ENCODE results near the gene UROC1. TPM values are rescaled to one million over a fixed set of nuclear protein-coding genes. Genes with fewer than 3 reads are reported as not detected.
A peak's percentile ranks its signal among the peaks of the same experiment; 100 is the strongest.

The UROC1 gene
- total RNA-seq, 1 experiment from 2014 or later, result not detected

GRCh38 chr3:126554560-126555525 is 37.3 kb upstream of the UROC1 start:
- Mint-ChIP-seq H3K27ac (no peak overlapping the region), H3K27me3 (ENCODE audit: low read depth) (no peaks in the 10 kb centered on the region; the same call in none of the 2 replicates), H3K36me3 (ENCODE audit: insufficient read depth in 1 of 3, low read depth in 3 of 3) (no peaks in the 10 kb centered on the region), H3K9me3 (no peaks in the 10 kb centered on the region), H3K4me3 (no peak overlapping the region), H3K4me1 (peaks cover 9 to 17% of the 10 kb centered on the region in 2 experiments; a peak in 3 of 4 replicates)
- whole genome bisulfite sequencing (ENCODE audit: extremely low coverage, insufficient read length, low lambda C conversion rate), result no CpG with 5 or more reads among the region's 19 CpGs
- Histone ChIP-seq H3K27me3 (ENCODE audit: insufficient read depth, low read length) (no peaks in the 10 kb centered on the region), H4K91ac (ENCODE audit: insufficient read length, low read depth, low read length) (no peak overlapping the region), H3K23ac (ENCODE audit: insufficient read length, low read depth, low read length) (no peak overlapping the region), H4K8ac (replicated peaks; ENCODE audit: insufficient read length, low read depth, low read length) (no peak overlapping the region), H2AK5ac (ENCODE audit: insufficient read length, low read length) (no peak overlapping the region), H3K18ac (ENCODE audit: insufficient read length, low read depth, low read length) (no peak overlapping the region), H3K4me2 (ENCODE audit: insufficient read depth, insufficient read length, low read length) (no peak overlapping the region), H3K79me1 (ENCODE audit: insufficient read depth, low read depth, low read length, poor library complexity, severe bottlenecking) (no peaks in the 10 kb centered on the region), H2BK15ac (ENCODE audit: low read depth, low read length) (no peak overlapping the region), H4K20me1 (ENCODE audit: control insufficient read depth, insufficient read depth, insufficient read length) (no peaks in the 10 kb centered on the region), H3K23me2 (ENCODE audit: insufficient read length, low read depth, low read length, poor library complexity, severe bottlenecking) (no peaks in the 10 kb centered on the region), H3K56ac (ENCODE audit: insufficient read length, low read depth, low read length) (no peak overlapping the region), H2BK5ac (ENCODE audit: insufficient read length, low read length) (no peak overlapping the region), H3K79me2 (ENCODE audit: insufficient read depth, low read length) (no peaks in the 10 kb centered on the region), H2AFZ (ENCODE audit: low read length) (no peak overlapping the region), H2BK20ac (ENCODE audit: low read depth, low read length, poor library complexity, severe bottlenecking) (no peak overlapping the region), H3K4ac (ENCODE audit: low read depth, low read length) (no peak overlapping the region), H2BK120ac (ENCODE audit: low read depth, low read length, poor library complexity, severe bottlenecking) (no peak overlapping the region), H3K9me3 (ENCODE audit: control insufficient read depth, low read depth, low read length) (no peaks in the 10 kb centered on the region), H3K4me1 (ENCODE audit: insufficient read depth, low read length) (no peaks in the 10 kb centered on the region), H3K9ac (ENCODE audit: extremely low read depth, insufficient read length, low read length) (no peak overlapping the region), H3T11ph (ENCODE audit: low read length) (no peak overlapping the region), H3K27ac (ENCODE audit: insufficient read length, low read depth, low read length) (no peak overlapping the region), H2BK12ac (ENCODE audit: insufficient read length, low read depth, low read length) (no peak overlapping the region), H4K5ac (ENCODE audit: insufficient read length, low read depth, low read length) (no peak overlapping the region), H3K14ac (ENCODE audit: insufficient read depth, low read length) (no peak overlapping the region)
- TF ChIP-seq CTCF (conservative IDR thresholded peaks at IDR 0.05), result no peak
- DNase-seq, result peak; percentile 25
